Coronary artery (tissue), 2 donors: ENCODE data around the gene CFTR.

Experiments used
- DNase-seq: peaks from one replicate; pipeline ENCODE4 v3.0.0-alpha.2; 2017; ENCODE audit warnings: low spot score
- H3K27ac ChIP-seq, 2 donors: fragments of 200-600 bp; sonication (generic); one replicate each; pipeline ENCODE4 v1.5.1; 2016 to 2019
- H3K4me3 ChIP-seq: fragments of 200-600 bp; sonication (generic); 2 replicates; pipeline ENCODE4 v1.5.1; 2016; ENCODE audit warnings: mild to moderate bottlenecking, moderate library complexity
- CTCF ChIP-seq: fragments of 200-600 bp; sonication (generic); IDR thresholded peaks from one replicate; pipeline ENCODE4 v1.5.1; 2019; ENCODE audit warnings: antibody characterized with exemption

Gene CFTR

GRCh38 chr7:117630907-117631564 lies 151.2 kb downstream of the CFTR start:
- DNase-seq: no peak
- no peak overlapping the region for H3K27ac ChIP-seq
- H3K4me3 ChIP-seq: no peak overlapping the region
- no peak for TF ChIP-seq CTCF

GRCh38 chr7:117631652-117632051 lies 151.8 kb downstream of the CFTR start:
- Histone ChIP-seq H3K4me3 (no peak overlapping the region), H3K27ac (no peak overlapping the region)
- TF ChIP-seq CTCF: no peak
- DNase-seq: no peak

GRCh38 chr7:117637937-117638336 lies 158.1 kb downstream of the CFTR start:
- TF ChIP-seq CTCF: no peak
- Histone ChIP-seq H3K4me3 (no peak overlapping the region), H3K27ac (no peak overlapping the region)
- no peak for DNase-seq

- TF ChIP-seq CTCF: no peak
- Histone ChIP-seq H3K27ac (no peak overlapping the region), H3K4me3 (no peak overlapping the region)
- DNase-seq: no peak
Measured at GRCh38 chr7:117639966-117640365, 160.1 kb downstream of the CFTR start.

GRCh38 chr7:117640465-117640864 lies 160.6 kb downstream of the CFTR start:
- no peak overlapping the region for H3K4me3 ChIP-seq
- no peak for TF ChIP-seq CTCF
- no peak for DNase-seq
- H3K27ac ChIP-seq: no peak overlapping the region

GRCh38 chr7:117645481-117646165 lies 165.8 kb downstream of the CFTR start:
- H3K4me3 ChIP-seq: no peak overlapping the region
- no peak for TF ChIP-seq CTCF
- no peak overlapping the region for H3K27ac ChIP-seq
- DNase-seq: no peak
